Right renal cortex interstitium (tissue), 3 donors: ENCODE results near the gene DBN1. TPM values are rescaled to one million over a fixed set of nuclear protein-coding genes. Genes with fewer than 3 reads are reported as not detected.

Experiments used
- DNase-seq, 3 donors: peaks; one replicate each; pipeline ENCODE4 v3.0.0-alpha.2; 2013; ENCODE audit warnings: low read depth in 3 of 3, low spot score in 2 of 3
- polyA plus RNA-seq, 3 donors: library from polyadenylated mRNA; unstranded; fragments of 120-200 nt; gene quantifications; one replicate each; pipeline ENCODE4 v1.2.1, GENCODE V29; 2013; ENCODE audit not compliant: insufficient read length in 3 of 3

Gene DBN1
- polyA plus RNA-seq, 3 donors = 171 to 177 (median 175) TPM

DNA sequence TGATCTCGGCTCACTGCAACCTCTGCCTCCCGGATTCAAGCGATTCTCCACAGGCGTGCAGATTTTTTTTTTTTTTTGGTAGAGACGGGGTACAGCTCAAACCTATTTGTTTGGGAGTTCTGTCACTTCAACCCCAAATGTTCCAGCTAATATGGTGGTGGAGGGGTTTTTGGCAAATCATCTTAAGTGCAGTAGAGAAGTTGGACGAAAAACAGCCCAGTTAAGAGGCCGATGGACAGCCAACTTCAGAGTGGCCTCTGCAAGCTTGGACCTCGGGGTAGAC, 27.6 kb downstream of the DBN1 start:
- no peak for DNase-seq

DNA sequence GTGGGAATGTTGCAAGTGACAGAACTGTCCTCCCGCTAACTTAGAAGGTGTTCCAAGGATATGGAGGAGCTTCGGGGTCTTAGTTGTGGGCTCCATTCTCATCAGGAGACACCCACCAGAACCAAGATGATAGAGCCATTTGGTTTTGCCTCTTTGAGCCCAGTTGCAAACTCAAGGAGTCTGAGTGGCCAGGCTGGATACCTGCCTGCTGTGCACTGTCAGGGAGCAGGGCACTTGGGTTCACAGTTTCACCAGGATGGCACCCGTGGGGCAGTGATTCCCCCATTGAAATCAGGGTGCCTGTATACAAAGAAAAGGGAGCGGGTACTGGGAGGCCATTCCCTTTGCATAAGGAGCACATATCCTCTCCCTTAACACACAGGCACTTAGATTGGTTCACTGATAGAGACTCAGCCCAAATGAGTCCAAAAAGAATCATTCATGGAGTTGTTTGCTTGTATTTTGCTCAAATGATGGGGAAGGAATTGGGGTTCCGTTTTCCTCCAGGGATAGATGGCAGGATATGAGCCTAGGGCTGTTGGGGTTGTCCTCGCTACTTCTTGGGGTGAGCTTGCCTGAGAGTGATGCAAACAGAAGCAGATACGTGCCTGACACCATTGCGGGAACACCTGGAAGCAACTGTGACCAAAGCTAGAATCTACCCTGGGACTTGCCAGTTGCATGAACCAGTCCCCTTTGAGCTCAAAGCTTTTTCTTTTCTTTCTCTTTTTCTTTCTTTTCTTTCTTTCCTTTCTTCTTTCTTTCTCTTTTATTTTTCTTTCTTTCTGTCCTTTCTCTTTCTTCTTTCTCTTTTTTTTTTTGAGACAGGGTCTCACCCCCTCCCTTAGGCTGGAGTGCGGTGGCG, 28.1 kb downstream of the DBN1 start:
- DNase-seq = no peak

DNA sequence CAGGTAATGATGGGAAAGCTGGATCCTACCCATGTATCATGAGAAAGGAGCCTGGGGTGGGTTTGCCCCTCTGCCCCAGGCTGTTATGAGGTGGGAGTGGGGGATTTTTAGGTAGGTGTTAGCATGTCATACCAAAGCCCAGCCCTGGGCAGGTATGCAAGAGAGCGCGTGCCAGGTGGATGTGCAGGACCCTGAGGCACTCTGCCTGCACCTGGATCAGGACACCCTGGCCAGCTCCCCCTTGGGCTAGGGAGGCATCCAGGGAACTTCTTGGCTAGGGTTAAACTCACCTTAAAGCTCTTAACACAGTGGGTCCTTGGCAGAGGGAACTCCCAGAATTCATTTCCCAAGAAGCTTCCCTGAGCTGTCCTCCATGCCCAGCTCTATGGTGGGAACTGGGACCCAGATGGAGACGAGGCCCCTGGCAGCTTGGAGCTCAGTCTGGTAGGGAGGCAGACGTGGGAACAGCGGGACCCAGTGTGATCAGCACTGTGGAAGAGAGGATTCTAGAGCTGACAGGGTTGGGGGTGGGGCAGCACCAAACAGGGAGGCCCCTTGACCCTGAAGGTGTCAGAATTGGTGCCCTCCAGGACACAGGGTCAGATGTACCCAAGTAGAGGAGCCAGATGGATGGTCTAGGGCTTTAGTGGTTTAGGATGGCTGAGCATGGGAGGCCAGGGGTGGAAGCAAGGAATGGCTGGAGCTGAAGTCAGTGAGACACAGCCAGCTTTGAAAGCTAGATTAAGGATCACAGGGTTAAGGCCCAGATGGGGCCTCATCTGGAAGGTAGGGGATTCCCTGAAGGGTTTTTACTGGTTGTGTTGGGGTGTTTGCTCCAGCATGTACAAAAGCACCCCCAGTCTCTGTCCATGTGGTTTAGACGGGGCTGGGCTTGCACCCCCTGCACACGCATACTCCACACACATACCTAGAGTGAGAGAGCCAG, 29.1 kb downstream of the DBN1 start:
- DNase-seq = no peak

DNA sequence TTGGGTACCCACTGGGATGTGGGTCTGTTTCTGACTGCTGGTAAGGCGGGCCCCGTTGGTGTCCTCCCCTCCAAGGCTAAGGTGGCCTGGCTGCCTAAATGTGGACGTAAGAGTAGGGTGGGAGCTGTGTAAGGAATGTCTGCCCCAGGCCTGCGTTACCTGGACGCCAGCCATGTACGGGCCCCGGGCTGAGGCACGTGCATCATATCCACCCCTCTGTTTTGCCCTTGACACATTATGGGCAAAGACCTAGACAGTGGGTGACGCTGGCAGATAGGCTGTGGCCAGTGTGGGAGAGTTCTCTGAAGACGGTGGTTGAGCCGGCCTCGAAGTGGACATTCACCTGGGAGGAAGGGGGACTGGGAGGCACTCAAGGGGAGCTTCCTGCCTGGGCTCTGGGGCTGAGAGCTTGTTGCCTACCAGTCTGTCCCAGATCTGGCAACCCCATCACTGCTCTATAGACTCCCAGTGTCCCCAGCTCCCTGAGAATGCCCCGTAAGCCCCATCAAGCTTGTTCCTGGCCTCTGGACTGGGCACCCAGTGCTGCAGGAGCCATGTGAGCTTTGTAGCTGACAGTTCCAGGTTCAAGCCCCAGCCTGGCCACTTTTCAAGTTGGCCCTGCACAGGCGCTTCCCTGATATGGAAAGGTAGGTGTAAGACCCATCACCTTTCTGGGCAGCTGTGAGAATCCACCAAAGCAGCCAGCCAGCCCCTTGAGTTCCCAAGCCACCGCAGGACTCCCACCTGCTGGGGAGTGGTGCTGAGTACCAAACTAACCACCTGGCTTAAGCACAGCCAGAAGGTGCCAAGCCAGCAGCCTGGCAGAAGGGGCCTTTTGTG, 30.1 kb downstream of the DBN1 start:
- DNase-seq = no peak

DNA sequence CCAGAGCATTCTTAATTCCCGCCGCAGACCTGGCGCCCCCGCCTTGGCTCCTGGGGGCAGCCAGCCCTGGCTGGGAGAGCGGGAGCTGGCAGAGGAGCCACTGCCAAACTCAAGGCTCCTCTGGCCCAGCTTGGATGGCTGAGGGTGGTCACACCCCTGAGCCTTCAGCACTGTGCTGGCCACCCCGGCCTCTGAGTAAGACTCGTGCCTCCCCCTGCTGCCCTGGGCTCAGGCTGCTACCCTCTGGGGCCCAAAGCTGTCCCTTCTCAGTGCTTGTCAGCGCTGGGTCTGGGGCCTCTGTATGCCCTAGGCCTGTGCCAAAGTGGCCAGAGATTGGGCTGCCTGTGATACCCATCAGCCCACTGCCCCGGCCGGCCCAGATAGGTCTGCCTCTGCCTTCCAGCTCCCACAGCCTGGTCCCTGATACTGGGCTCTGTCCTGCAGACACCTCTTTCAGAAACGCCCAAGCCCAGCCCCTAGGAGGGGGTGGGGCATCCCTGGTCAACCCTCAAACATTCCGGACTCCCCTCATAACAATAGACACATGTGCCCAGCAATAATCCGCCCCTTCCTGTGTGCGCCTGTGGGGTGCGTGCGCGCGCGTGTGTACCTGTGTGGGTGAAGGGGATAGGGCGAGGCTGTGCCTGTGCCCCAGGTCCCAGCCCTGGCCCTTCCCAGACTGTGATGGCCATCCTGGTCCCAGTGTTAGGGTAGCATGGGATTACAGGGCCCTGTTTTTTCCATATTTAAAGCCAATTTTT, 31.2 kb downstream of the DBN1 start:
- DNase-seq = no peak

DNA sequence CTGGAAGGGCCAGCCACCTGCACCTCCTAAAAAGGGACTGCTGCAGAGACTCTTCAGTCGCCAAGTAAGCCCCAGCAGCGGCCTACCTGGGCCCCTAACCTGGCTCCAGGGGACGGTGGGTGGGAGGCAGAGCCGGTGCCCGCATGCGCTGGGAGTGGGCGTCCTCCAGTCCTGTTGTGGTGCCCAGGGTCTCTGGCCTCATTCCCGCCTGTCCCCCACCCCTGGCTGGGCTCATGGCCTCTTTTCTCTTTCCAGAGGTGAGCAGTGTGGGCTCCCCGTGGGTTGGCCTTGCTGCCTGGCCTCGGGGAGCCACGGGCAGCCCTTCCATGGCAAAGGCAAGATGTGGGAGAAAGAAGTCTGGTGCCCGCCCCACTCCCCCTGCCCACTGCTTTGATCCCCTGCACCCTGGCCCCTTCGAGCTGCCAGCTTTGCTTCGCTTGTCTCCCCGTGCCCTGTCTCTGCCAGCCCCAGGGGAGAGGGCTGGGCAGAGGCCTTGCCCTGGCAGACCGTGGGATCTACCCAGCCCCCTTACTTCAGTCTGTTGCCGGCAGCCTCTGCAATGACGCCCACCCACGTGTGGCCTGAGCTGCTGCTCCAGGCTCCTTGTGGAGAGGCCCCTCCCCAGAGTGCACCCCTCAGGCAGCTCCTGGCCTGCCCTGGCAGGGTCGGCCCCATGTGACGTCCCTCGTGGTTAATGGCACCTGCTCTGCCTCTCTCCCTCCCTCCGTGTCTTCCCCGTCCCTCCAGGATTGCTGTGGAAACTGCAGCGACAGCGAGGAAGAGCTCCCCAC, 32.2 kb downstream of the DBN1 start:
- DNase-seq = no peak

DNA sequence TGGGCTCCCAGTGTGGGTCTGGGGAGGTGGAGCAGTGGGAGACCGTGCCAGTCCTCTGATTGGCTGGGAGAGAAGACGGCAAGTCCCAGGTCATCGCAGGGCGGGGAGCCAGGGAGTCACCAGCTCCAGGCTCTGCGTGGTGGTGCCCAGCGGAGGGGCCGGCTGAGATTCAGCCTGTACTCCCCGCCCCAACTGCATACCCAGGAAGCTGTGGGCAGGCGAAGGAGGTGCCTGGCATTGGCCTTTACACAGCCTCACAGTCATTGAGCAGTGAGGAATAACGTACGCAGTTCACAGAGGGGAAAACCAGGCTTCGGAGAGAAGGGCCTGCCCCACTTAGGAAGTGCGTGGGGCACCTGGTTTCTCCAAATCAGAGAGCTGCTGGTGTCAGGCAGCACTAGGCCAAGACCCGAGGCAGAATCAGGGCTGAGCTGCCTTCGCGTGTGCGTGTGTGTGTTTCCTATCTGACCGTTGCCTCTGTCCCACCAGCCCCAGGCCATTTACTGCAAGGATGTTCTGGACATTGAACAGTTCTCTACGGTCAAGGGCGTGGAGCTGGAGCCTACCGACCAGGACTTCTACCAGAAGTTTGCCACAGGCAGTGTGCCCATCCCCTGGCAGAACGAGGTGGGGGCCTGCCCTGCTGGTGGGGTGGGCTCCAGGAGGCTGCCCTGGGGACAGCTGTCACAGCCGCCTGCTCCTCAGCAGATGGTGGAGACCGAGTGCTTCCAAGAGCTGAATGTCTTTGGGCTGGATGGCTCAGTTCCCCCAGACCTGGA, 33.0 kb downstream of the DBN1 start:
- no peak for DNase-seq

DNA sequence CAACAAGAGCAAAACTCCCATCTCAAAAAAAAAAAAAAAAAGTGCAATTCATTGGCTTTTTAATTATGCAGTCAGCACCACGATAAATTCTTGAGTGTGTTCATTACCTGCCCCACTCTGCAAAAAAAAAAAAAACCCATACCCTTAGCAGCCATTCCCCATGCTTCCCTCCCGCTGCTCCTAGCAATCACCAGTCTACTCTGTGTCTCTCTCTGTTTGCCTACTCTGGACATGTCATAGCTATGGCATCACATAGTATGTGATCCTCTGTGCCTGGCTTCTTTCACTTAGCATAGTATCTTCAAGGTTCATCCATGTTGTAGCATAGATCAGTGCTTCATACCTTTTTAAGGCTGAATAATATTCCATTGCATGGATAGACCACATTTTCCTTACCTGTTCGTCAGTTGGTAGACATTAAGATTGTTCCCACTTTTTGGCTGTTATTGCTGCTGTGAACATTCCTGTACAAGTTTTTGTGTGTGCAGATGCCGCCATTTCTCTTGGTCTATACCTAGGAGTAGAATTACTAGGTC, 33.8 kb downstream of the DBN1 start:
- DNase-seq = no peak

DNA sequence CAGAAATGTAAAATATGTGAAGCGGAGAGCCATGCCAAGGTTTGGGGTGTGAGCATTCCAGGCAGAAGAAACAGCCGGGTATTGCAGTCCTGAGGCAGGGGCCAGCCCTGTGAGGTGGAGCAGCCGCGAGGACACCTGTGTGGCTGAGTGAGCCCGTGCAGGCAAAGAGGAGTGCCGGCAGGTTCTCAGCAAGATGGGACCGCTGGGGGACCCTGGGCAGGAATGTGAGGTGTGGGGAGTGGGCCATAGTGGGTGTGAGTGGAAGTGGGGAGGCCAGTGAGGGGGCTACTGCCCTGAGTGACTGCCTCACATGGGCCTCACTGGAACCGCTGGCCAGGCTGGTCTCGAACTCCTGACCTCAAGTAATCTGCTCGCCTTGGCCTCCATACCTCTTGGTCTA, 35.0 kb downstream of the DBN1 start:
- DNase-seq = no peak

DNA sequence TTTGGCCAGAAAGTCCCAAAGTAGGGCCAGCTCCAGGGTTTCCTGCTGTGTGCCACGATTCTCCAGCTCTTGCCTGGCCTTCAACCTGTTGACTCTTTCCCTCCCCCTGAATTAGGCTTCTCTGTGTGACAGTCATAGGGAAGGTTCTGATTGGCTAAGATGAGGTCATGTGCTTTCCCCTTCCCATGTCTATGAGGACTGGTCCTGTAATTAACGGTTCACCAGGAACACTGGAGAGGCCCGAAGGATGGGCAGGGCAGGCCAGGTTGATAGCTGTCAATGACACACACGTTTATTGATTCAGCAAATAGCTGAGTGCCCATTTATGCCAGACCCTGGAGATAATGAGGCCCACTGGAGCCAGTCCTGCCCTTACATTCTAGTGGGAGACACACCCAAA, 35.8 kb downstream of the DBN1 start:
- DNase-seq = no peak

DNA sequence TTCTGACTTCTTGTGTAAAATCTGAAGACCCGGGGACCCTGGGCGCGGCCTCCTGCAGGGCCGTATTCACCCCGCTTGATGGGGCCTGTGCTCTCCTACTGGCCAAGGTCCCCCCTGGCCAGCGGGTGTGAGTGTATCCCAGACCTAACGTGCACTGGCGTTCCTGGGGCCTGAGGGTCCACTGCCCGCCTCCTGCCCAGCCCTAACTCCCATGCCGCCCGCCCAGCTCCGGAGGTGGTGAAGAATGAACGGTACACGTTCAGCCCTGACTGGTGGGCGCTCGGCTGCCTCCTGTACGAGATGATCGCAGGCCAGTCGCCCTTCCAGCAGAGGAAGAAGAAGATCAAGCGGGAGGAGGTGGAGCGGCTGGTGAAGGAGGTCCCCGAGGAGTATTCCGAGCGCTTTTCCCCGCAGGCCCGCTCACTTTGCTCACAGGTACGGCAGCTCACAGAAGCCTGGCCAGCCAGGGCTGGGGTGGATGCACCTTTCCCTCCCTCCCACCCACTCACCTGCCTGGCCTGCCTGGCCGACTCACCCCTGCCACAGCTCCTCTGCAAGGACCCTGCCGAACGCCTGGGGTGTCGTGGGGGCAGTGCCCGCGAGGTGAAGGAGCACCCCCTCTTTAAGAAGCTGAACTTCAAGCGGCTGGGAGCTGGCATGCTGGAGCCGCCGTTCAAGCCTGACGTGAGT, 37.4 kb downstream of the DBN1 start:
- no peak for DNase-seq

DNA sequence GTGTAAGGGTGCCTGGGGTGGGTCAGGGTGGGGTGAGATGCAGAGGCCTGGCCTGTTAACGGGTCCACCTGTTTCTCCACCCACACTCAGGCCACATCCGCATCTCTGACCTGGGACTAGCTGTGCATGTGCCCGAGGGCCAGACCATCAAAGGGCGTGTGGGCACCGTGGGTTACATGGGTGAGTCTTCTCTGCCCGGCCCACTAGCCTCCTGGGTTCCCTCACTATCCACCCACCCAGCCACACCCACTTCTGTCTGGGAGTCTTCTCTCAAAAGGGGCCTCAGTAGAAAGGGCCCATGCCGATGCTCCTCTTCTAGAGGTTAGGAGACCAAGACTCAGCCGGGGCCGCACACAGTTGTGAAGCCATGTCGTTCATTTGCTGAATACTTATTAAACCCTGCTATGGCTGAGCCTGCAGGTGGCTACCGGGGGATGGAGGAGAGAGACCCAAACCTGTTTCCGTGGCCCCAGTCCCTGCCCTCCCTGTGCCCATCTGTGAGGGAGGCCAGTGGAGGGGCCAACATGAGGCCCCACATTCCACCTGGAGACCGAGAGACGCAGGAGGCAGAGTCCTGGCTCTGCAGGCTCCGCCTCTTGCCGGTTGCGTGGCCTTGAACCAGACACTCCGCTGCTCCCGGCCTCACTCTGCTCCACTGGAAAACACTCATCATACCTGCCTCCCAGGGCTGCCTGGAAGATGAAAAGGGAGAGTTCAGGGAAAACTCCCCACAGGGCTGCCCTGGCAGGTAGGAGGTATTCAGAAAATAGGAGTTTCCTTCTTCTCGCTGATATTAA, 38.3 kb downstream of the DBN1 start:
- DNase-seq = no peak

DNA sequence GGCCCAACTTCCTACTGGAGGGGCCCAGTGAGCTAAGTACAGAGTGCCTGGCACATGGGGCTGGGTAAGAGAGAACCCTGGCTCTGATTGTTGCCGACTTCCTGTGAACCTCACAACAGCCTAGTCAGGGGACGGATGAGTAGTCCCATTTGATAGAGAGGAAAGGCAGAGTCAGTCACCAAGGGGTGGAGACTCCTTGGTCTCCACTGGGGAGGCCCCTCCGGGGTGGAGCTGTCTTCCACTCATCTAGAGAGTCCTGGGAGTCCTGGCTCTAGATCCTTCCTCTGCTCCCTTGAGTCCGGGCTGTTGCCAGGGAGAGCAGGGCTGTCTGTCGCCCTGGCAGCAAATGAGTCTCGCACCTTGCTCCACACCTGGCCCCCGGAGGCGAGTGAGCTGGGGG, 39.0 kb downstream of the DBN1 start:
- DNase-seq = no peak

DNA sequence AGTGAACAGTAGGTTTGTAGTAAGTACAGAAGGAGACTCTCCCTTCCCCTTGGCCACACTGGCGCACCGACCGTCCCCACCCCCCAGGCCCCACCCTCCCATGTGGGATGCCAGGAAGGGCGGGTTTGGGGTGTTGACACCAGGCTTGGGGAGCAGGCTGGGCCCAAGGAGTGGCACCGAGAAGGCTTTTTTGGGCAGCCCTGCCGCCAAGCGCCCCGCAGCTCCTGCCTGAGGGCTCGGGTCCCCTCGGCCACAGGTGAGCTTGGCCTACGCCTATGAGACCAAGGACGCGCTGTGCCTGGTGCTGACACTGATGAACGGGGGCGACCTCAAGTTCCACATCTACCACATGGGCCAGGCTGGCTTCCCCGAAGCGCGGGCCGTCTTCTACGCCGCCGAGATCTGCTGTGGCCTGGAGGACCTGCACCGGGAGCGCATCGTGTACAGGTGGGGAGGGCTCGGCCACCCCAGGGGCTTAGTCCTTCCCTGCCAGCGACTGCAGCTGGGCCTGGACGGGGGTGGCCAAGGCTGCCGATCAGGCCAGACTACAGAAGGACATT, 39.7 kb downstream of the DBN1 start:
- DNase-seq = no peak

DNA sequence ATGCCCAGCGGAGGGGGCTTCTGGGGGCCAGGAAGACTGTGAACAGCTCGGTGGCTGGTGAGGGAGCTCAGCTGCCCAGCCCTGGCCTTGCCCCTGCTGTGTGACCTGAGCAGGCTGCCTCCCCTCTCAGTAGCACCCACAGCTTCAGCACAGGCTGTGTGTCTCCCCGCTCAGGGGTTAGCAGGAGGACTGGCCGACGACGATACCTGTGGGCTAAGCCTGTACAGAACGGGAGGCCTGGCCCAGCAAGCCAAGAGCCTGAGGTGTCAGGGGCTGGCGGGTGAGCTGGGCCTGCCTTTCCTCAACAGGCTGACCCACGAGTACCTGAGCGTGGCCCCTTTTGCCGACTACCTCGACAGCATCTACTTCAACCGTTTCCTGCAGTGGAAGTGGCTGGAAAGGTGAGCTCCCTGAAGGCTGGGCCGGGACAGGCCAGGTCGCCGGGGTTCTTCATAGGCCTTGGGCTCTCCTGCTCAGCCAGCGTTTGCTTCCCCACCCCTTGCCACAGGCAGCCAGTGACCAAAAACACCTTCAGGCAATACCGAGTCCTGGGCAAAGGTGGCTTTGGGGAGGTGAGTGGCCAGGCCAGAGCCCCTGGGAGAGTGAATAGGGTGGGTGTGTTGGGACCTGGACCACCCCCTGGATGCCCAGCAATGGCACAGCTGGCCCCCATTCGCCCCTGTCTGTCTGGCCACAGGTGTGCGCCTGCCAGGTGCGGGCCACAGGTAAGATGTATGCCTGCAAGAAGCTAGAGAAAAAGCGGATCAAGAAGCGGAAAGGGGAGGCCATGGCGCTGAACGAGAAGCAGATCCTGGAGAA, 40.4 kb downstream of the DBN1 start:
- DNase-seq = no peak
